HepG2 (cell line): ENCODE measurements around the gene SPAM1. TPM values are rescaled to one million over a fixed set of nuclear protein-coding genes. Genes with fewer than 3 reads are reported as not detected.

Experiments used
- ATAC-seq: fragments of 200-7000 bp; cut with Tn5 transposase; 3 replicates; pipeline ENCODE4 v1.9.1; 2020; ENCODE audit warnings: mild to moderate bottlenecking, moderate library complexity
- BruUV-seq: library from RNA; stranded (reverse); fragments of 400-500 nt; replicated peaks from 2 replicates; lab custom pipeline; 2021; lab: Mats Ljungman, UMichigan
- CTCF ChIA-PET: fragments of 300-600 bp; formaldehyde crosslinking; extraction: SDS; loops from one replicate; lab custom pipeline; 2021; ENCODE audit warnings: low total read pairs, inconsistent platforms, low intra/inter-chr PET ratio; lab: Yijun Ruan, JAX
- POLR2A ChIA-PET: fragments of 350-600 bp; sonication (Branson Sonifier 250); formaldehyde crosslinking; loops from one replicate; lab custom pipeline; 2020; ENCODE audit warnings: antibody characterized with exemption, inconsistent platforms; lab: Yijun Ruan, JAX
- DNase-seq: peaks from one replicate; pipeline ENCODE4 v3.0.0-alpha.2; 2015; ENCODE audit warnings: low spot score
- FAIRE-seq: peaks from 3 replicates; lab custom pipeline; 2011; peaks lifted over from hg19 to GRCh38; lab: Jason Lieb, UNC
- H2AFZ ChIP-seq: one replicate; pipeline ENCODE4 v1.6.1; 2011; ENCODE audit warnings: low read length, inconsistent platforms
- H3K27ac ChIP-seq: fragments of 300-600 bp; 3 replicates; pipeline ENCODE4 v1.8.0; 2011; ENCODE audit warnings: mixed run types, mild to moderate bottlenecking, mixed read lengths, low read length, inconsistent platforms; ENCODE audit not compliant: insufficient read depth; ENCODE audit errors: extremely low read length
- H3K27me3 ChIP-seq, 2 experiments: fragments of 200-600 bp in 1 of 2; 2 replicates in 1 of 2; 3 replicates in 1 of 2; pipeline versions ENCODE4 v1.6.0 to v1.8.0; 2011; ENCODE audit warnings: low read length in 2 of 2, mild to moderate bottlenecking in 2 of 2, moderate library complexity in 2 of 2, inconsistent platforms in 1 of 2; ENCODE audit not compliant: insufficient read depth in 2 of 2, control insufficient read depth in 1 of 2
- H3K36me3 ChIP-seq, 2 experiments: fragments of 200-600 bp in 1 of 2; replicated peaks in 1 of 2; 2 replicates in 1 of 2; 3 replicates in 1 of 2; pipeline versions ENCODE4 v1.5.1 to v1.8.0; 2011; ENCODE audit warnings: low read length in 2 of 2, inconsistent platforms in 1 of 2; ENCODE audit not compliant: insufficient read depth in 2 of 2, control insufficient read depth in 1 of 2
- H3K4me1 ChIP-seq: 2 replicates; pipeline ENCODE4 v1.5.1; 2012; ENCODE audit warnings: low read length, inconsistent platforms; ENCODE audit not compliant: insufficient read depth
- H3K4me2 ChIP-seq: 2 replicates; pipeline ENCODE4 v1.6.0; 2011; ENCODE audit warnings: low read depth, low read length, inconsistent platforms
- H3K4me3 ChIP-seq, 3 experiments: fragments of 200-600 bp in 1 of 3; sonication (generic), shearing (Covaris generic) in 1 of 3; replicated peaks in 1 of 3; 2 replicates each; pipeline ENCODE4 v1.5.1; 2011 to 2016; ENCODE audit warnings: low read length in 3 of 3, inconsistent platforms in 2 of 3, low read depth in 2 of 3, mild to moderate bottlenecking in 2 of 3, control low read depth in 1 of 3, mixed read lengths in 1 of 3; ENCODE audit not compliant: insufficient read depth in 1 of 3
- H3K79me2 ChIP-seq: one replicate; pipeline ENCODE4 v1.6.1; 2011; ENCODE audit warnings: low read length, inconsistent platforms; ENCODE audit not compliant: insufficient read depth
- H3K9ac ChIP-seq: 2 replicates; pipeline ENCODE4 v1.6.0; 2011; ENCODE audit warnings: mild to moderate bottlenecking, low read depth, low read length, inconsistent platforms; ENCODE audit not compliant: insufficient read depth
- H3K9me3 ChIP-seq: 2 replicates; pipeline ENCODE4 v1.5.1; 2012; ENCODE audit warnings: mild to moderate bottlenecking, low read length
- H4K20me1 ChIP-seq: 2 replicates; pipeline ENCODE4 v1.6.0; 2011; ENCODE audit warnings: inconsistent platforms, mild to moderate bottlenecking, low read length, moderate library complexity; ENCODE audit not compliant: insufficient read depth
- ASH2L ChIP-seq: fragments of 300-600, 200-600 bp; sonication (generic); IDR thresholded peaks from 2 replicates; pipeline ENCODE4 v1.7.0; 2017; ENCODE audit warnings: low read depth, mild to moderate bottlenecking, moderate library complexity, mixed read lengths, low read length; ENCODE audit not compliant: insufficient read length
- EEA1 ChIP-seq: sonication (generic); formaldehyde crosslinking; IDR thresholded peaks from 2 replicates; pipeline ENCODE4 v1.5.1; 2020; ENCODE audit warnings: mild to moderate bottlenecking, missing genetic modification reagents, borderline replicate concordance
- MIER2 ChIP-seq: IDR thresholded peaks from 2 replicates; pipeline ENCODE4 v1.6.1; 2016; ENCODE audit warnings: missing biosample characterization, missing genetic modification reagents
- MXD4 ChIP-seq: IDR thresholded peaks from 2 replicates; pipeline ENCODE4 v1.6.1; 2016; ENCODE audit warnings: mild to moderate bottlenecking, missing biosample characterization, missing genetic modification reagents
- NFRKB ChIP-seq: fragments of 450-650 bp; IDR thresholded peaks from 2 replicates; pipeline ENCODE4 v1.6.1; 2017
- PHB2 ChIP-seq: fragments of 450-650 bp; IDR thresholded peaks from 2 replicates; pipeline ENCODE4 v1.6.1; 2018; ENCODE audit not compliant: partially characterized antibody
- POLR2AphosphoS5 ChIP-seq: IDR thresholded peaks from 2 replicates; pipeline ENCODE4 v1.6.1; 2012; ENCODE audit warnings: low read depth, low read length
- RFX1 ChIP-seq: fragments of 450-650 bp; IDR thresholded peaks from 2 replicates; pipeline ENCODE4 v1.6.1; 2017
- SOX13 ChIP-seq, 3 experiments: fragments of 450-650 bp in 1 of 3; sonication (generic) in 1 of 3; formaldehyde crosslinking in 1 of 3; IDR thresholded peaks in 2 of 3; conservative IDR thresholded peaks in 1 of 3; 2 replicates each; pipeline versions ENCODE4 v1.5.0 to v1.6.1; 2016 to 2020; ENCODE audit warnings: antibody characterized with exemption in 1 of 3, mild to moderate bottlenecking in 1 of 3, missing compliant biosample characterization in 1 of 3, missing genetic modification reagents in 1 of 3, moderate library complexity in 1 of 3
- SRF ChIP-seq: IDR thresholded peaks from 2 replicates; pipeline ENCODE4 v1.6.1; 2011; ENCODE audit warnings: mild to moderate bottlenecking, low read depth, low read length, moderate library complexity
- ZNF652 ChIP-seq: IDR thresholded peaks from 2 replicates; pipeline ENCODE4 v1.6.1; 2016; ENCODE audit warnings: low read depth, borderline replicate concordance
- WGBS: methylation state at CpG from one replicate; pipeline ENCODE4 v1.1.6; 2017; ENCODE audit warnings: low lambda C conversion rate; 5-methylcytosine and 5-hydroxymethylcytosine counted together
- in situ Hi-C: cut with HindIII; loops from 2 replicates; pipeline ENCODE4 v1.10.0; 2017; ENCODE audit warnings: low pct_unique_long_range_greater_than_20kb; ENCODE audit not compliant: extremely low pct_ligation_motif_present
- intact Hi-C: fragments of 100-400 bp; cut with micrococcal nuclease; formaldehyde crosslinking; loops from one replicate; pipeline ENCODE4 v1.10.0; 2022; ENCODE audit not compliant: unreplicated experiment
- polyA plus RNA-seq, 8 experiments: library from polyadenylated mRNA; depleted of rRNA in 3 of 8; stranded (reverse) in 7 of 8; unstranded in 1 of 8; fragments of >200 nt; fragmentation: Illumina TruSeq in 4 of 8; extraction: Trizol in 4 of 8; gene quantifications; 2 replicates each; pipeline versions ENCODE4 v1.2.1 to v1.2.3, GENCODE V29; 2011 to 2016; ENCODE audit warnings: low read depth in 4 of 8, missing spikeins in 1 of 8, mixed read lengths in 1 of 8; ENCODE audit not compliant: insufficient read depth in 1 of 8
- total RNA-seq, 5 experiments: library from RNA; depleted of rRNA; stranded (reverse); fragments of >200 nt; fragmentation: Illumina TruSeq; extraction: Trizol; gene quantifications; 2 replicates each; pipeline ENCODE4 v1.2.3, GENCODE V29; 2016; ENCODE audit warnings: low read depth in 1 of 5
- TF ChIP-seq, protein P1 (sequence below): sonication (generic); formaldehyde crosslinking; IDR thresholded peaks from 2 replicates; pipeline ENCODE4 v1.5.0; 2020; ENCODE audit warnings: mild to moderate bottlenecking, missing genetic modification reagents, moderate library complexity
- TF ChIP-seq, protein P2 (sequence below): IDR thresholded peaks from 2 replicates; pipeline ENCODE4 v1.6.1; 2016; ENCODE audit warnings: missing biosample characterization, missing genetic modification reagents, low read depth
- TF ChIP-seq, protein P3 (sequence below): sonication (generic); formaldehyde crosslinking; IDR thresholded peaks from 2 replicates; pipeline ENCODE4 v1.4.0; 2020; ENCODE audit warnings: missing genetic modification reagents

The SPAM1 gene
- total and polyA plus RNA-seq, 2 of the 13 experiments (the other 11 are each of a cell fraction or from before 2014, with no cell fraction given), result not detected

DNA sequence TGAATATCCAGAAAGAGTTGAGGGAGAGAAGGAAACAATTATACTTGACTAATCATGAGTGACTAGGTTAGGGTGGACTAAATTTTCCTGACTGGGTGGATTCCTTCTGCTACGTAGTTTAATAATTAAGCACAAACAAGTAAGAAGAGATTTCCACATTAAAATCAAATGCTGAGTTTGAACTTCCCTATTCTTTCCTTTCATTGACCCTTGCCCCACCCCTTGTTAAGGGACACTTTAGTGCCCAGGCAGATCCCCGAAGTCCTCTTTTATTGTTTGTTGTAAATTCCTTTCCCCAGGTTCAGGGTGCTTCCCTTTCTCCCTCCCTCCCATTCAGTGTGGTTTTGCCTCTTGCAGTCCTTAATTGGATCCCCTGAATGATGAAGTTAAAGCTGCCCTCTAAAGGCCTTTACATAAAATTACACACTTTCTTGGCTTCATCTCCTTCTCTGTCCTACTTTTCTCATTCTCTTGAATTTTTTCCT lies 8.8 kb upstream of the SPAM1 start (continued):
- TF ChIP-seq, protein P1, sequence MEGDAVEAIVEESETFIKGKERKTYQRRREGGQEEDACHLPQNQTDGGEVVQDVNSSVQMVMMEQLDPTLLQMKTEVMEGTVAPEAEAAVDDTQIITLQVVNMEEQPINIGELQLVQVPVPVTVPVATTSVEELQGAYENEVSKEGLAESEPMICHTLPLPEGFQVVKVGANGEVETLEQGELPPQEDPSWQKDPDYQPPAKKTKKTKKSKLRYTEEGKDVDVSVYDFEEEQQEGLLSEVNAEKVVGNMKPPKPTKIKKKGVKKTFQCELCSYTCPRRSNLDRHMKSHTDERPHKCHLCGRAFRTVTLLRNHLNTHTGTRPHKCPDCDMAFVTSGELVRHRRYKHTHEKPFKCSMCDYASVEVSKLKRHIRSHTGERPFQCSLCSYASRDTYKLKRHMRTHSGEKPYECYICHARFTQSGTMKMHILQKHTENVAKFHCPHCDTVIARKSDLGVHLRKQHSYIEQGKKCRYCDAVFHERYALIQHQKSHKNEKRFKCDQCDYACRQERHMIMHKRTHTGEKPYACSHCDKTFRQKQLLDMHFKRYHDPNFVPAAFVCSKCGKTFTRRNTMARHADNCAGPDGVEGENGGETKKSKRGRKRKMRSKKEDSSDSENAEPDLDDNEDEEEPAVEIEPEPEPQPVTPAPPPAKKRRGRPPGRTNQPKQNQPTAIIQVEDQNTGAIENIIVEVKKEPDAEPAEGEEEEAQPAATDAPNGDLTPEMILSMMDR (CRISPR knock-in tag), result peak; percentile 32
- TF ChIP-seq MIER2, result no peak

DNA sequence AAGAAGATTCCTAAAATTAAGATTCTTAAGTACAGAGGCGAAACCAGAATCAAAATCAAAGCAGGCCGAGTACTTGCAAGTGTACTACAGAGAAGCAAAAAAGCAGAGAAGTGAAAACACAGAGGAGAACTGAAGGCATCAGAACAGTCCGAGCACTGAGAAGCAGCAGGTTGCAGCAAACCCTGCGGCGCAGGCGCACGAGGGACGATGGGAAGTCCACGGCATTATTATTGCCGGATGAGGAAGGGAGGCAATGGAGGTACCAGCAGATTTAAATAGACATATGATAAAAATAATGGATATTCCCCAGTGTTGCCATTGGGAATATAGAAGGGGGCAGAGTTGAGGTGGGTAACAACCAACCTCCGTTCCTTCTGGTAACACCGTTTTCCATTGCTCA lies 7.2 kb upstream of the SPAM1 start:
- no peaks in the 10 kb centered on the region for H4K20me1 ChIP-seq
- H3K4me2 ChIP-seq, result no peak overlapping the region
- H3K9ac ChIP-seq, result no peak overlapping the region
- H3K4me3 ChIP-seq, result no peak overlapping the region
- H3K9me3 ChIP-seq, result no peaks in the 10 kb centered on the region
- no peak for TF ChIP-seq RFX1
- ATAC-seq (no peak), DNase-seq (no peak), FAIRE-seq (no peak)
- no peaks in the 10 kb centered on the region for H3K79me2 ChIP-seq
- H3K36me3 ChIP-seq, result no peaks in the 10 kb centered on the region
- intact Hi-C loops, result no loop called here
- no peaks in the 10 kb centered on the region for H3K4me1 ChIP-seq
- in situ Hi-C loops, result no loop called here
- H3K27ac ChIP-seq, result no peak overlapping the region
- WGBS, result 74% methylated on average over 12 of the region's 12 CpGs
- CTCF ChIA-PET, result no interaction called here
- H3K27me3 ChIP-seq, result no peaks in the 10 kb centered on the region
- H2AFZ ChIP-seq, result no peak overlapping the region
- BruUV-seq, result no TSS peak
- POLR2A ChIA-PET, result no interaction called here

DNA sequence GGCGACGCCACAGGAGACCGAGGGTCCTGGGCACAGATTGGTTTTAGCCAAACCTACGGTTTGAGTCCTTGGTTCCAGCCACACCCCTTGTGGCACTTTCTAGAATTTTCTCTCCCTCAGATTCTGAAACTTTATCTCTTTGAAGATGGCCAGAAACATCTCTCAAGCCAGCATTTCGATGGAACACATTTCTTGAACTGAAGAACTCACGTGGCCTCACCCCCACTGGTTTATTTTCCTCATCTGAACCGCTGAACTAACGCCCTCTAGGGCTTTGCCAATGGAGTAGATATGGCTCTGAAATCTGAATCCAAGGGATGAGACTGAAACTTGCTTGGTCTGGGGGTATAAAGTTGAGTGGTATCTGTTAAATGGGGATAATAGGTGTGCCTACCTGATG lies 6.7 kb upstream of the SPAM1 start:
- no peak overlapping the region for H3K9ac ChIP-seq
- 39% methylated on average over 8 of the region's 8 CpGs for WGBS
- TF ChIP-seq, protein P2, sequence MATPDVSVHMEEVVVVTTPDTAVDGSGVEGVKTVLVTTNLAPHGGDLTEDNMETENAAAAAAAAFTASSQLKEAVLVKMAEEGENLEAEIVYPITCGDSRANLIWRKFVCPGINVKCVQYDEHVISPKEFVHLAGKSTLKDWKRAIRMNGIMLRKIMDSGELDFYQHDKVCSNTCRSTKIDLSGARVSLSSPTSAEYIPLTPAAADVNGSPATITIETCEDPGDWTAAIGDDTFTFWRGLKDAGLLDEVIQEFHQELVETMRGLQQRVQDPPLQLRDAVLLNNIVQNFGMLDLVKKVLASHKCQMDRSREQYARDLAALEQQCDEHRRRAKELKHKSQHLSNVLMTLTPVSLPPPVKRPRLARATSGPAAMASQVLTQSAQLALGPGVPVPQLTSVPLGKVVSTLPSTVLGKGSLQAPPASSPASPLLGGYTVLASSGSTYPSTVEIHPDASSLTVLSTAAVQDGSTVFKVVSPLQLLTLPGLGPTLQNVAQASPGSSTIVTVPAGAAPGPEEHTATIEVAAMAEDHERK, result no peak
- TF ChIP-seq ASH2L, result no peak
- no peak for TF ChIP-seq POLR2AphosphoS5
- no peak for TF ChIP-seq SRF
- TF ChIP-seq ZNF652 (CRISPR knock-in tag), result no peak
- TF ChIP-seq NFRKB, result no peak
- TF ChIP-seq SOX13 (IDR thresholded peaks at IDR 0.05), result no peak
- TF ChIP-seq SOX13 (CRISPR knock-in tag; conservative IDR thresholded peaks at IDR 0.05 in 1 of 2, IDR thresholded peaks at IDR 0.05 in 1 of 2), result no peak
- TF ChIP-seq, protein P3, sequence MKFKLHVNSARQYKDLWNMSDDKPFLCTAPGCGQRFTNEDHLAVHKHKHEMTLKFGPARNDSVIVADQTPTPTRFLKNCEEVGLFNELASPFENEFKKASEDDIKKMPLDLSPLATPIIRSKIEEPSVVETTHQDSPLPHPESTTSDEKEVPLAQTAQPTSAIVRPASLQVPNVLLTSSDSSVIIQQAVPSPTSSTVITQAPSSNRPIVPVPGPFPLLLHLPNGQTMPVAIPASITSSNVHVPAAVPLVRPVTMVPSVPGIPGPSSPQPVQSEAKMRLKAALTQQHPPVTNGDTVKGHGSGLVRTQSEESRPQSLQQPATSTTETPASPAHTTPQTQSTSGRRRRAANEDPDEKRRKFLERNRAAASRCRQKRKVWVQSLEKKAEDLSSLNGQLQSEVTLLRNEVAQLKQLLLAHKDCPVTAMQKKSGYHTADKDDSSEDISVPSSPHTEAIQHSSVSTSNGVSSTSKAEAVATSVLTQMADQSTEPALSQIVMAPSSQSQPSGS, result no peak
- TF ChIP-seq PHB2, result no peak
- TF ChIP-seq MXD4 (CRISPR knock-in tag), result no peak
- no peak for TF ChIP-seq EEA1
- H3K9me3 ChIP-seq, result no peaks in the 10 kb centered on the region
- ChIA-PET CTCF (no interaction called here), POLR2A (no interaction called here)
- no peaks in the 10 kb centered on the region for H3K4me1 ChIP-seq
- no TSS peak for BruUV-seq
- H3K4me3 ChIP-seq, result no peak overlapping the region
- in situ Hi-C loops (no loop called here), intact Hi-C loops (no loop called here)
- H2AFZ ChIP-seq, result no peak overlapping the region
- H3K79me2 ChIP-seq, result no peaks in the 10 kb centered on the region
- H3K36me3 ChIP-seq, result no peaks in the 10 kb centered on the region
- H4K20me1 ChIP-seq, result no peaks in the 10 kb centered on the region
- FAIRE-seq (no peak), ATAC-seq (no peak), DNase-seq (no peak)
- H3K4me2 ChIP-seq, result no peak overlapping the region
- no peaks in the 10 kb centered on the region for H3K27me3 ChIP-seq
- no peak overlapping the region for H3K27ac ChIP-seq
